ENCODE results near the gene LRIG1. TPM values are rescaled to one million over a fixed set of nuclear protein-coding genes. Genes with fewer than 3 reads are reported as not detected.

The LRIG1 gene
- total and polyA plus RNA-seq, 9 of the 15 experiments (the other 6 are each of a cell fraction or from before 2014, with no cell fraction given) = 0.05 to 0.38 (median 0.13) TPM; not detected in 3

DNA sequence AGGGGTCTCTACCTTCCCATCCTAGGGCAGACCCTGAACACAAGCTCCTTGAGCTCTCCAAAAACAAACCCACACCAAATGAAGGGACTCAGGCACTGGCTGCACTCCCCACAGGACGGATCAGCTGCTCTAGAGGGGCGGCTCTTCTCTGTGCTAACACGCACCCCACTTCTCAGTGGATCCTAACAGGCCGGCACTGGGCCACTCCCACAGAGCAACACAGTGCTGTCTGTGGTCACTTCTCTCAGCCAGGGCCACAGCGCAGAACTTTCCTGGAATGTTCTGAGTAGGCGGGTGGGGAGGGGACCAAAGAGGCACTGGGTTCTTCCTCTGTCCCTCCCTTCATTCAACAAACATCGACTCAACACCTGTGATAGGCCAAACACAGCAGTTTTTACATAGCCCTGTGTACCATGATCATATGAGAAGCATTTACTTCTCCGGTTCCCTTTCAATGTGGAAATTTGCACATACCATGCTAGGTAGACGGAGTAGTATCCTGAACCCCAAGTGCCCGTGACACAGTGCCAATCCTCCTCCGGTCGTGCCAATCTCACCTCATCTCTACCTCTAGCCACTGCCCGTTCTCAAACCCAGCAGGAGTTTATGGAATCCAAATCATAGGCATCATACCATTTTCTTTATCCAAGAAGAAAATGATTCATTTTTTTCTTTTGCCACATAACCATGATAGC lies 98.1 kb downstream of the LRIG1 start:
- no peaks in the 10 kb centered on the region for H3K79me2 ChIP-seq (ENCODE audit: control insufficient read depth, insufficient read depth, low read length)
- 22% methylated on average over 13 of the region's 13 CpGs for WGBS (ENCODE audit: insufficient coverage, low coverage, missing lambda C conversion rate)
- H2AFZ ChIP-seq (ENCODE audit: low read depth, low read length) = no peak overlapping the region
- H3K4me2 ChIP-seq (ENCODE audit: insufficient read depth, low read length) = no peak overlapping the region
- no peak; the same call in 2 of the 3 replicates for ATAC-seq
- FAIRE-seq = no peak
- H3K27ac ChIP-seq (ENCODE audit: extremely low read depth, low read depth, low read length) = no peak overlapping the region
- H3K36me3 ChIP-seq (ENCODE audit: control insufficient read depth, insufficient read depth, low read length) = no peaks in the 10 kb centered on the region
- ChIA-PET POLR2A (interaction anchor here (2.3 kb wide), 1 partner anchor 9 kb away, joined by 6 read pairs; no protein-coding TSS in a partner anchor), CTCF (ENCODE audit: low intra/inter-chr PET ratio) (no interaction called here)
- BruUV-seq (replicated peaks) = no TSS peak
- in situ Hi-C loops (cut with MboI) (loop anchor here (10.0 kb wide), 1 partner anchor 422 kb away; no protein-coding TSS in a partner anchor), intact Hi-C loops (cut with micrococcal nuclease) (no loop called here)
- H3K27me3 ChIP-seq (ENCODE audit: control insufficient read depth in 2 of 2, insufficient read depth in 2 of 2, low read length in 2 of 2) = peaks cover 0 to 14% of the 10 kb centered on the region in 2 experiments; a peak in 2 of 5 replicates
- no peaks in the 10 kb centered on the region; a peak in 1 of 5 replicates for H3K4me1 ChIP-seq (replicated peaks in 1 of 2; ENCODE audit: control insufficient read depth in 2 of 2, insufficient read depth in 2 of 2, low read length in 2 of 2)
- no peaks in the 10 kb centered on the region for H3K9me3 ChIP-seq (replicated peaks; ENCODE audit: control insufficient read depth, insufficient read depth, low read depth, low read length)
- TF ChIP-seq IRF2 (CRISPR knock-in tag; IDR thresholded peaks at IDR 0.05) (no peak), ZBTB49 (CRISPR knock-in tag; IDR thresholded peaks at IDR 0.05; ENCODE audit: borderline replicate concordance) (no peak), ILF3 (IDR thresholded peaks at IDR 0.05; ENCODE audit: borderline replicate concordance) (no peak), BCL6 (CRISPR knock-in tag; IDR thresholded peaks at IDR 0.05) (no peak), RBM25 (IDR thresholded peaks at IDR 0.05; ENCODE audit: low read depth, low read length, severe bottlenecking) (no peak), SRF (CRISPR knock-in tag; IDR thresholded peaks at IDR 0.05) (no peak), TARDBP (IDR thresholded peaks at IDR 0.05) (no peak), ZNF507 (tag; conservative IDR thresholded peaks at IDR 0.05) (no peak), RBM15 (IDR thresholded peaks at IDR 0.05; ENCODE audit: insufficient read depth, low read length) (no peak), ASH1L (IDR thresholded peaks at IDR 0.05; ENCODE audit: borderline replicate concordance, low read depth, partially characterized antibody) (no peak), CBFA2T2 (conservative IDR thresholded peaks at IDR 0.05) (no peak), ELF2 (CRISPR knock-in tag; IDR thresholded peaks at IDR 0.05) (no peak), SAP30 (IDR thresholded peaks at IDR 0.05; ENCODE audit: borderline replicate concordance, insufficient read depth, low read depth, low read length, poor library complexity, severe bottlenecking) (no peak), ZNF224 (CRISPR knock-in tag; IDR thresholded peaks at IDR 0.05) (no peak)
- TF ChIP-seq, protein P1, sequence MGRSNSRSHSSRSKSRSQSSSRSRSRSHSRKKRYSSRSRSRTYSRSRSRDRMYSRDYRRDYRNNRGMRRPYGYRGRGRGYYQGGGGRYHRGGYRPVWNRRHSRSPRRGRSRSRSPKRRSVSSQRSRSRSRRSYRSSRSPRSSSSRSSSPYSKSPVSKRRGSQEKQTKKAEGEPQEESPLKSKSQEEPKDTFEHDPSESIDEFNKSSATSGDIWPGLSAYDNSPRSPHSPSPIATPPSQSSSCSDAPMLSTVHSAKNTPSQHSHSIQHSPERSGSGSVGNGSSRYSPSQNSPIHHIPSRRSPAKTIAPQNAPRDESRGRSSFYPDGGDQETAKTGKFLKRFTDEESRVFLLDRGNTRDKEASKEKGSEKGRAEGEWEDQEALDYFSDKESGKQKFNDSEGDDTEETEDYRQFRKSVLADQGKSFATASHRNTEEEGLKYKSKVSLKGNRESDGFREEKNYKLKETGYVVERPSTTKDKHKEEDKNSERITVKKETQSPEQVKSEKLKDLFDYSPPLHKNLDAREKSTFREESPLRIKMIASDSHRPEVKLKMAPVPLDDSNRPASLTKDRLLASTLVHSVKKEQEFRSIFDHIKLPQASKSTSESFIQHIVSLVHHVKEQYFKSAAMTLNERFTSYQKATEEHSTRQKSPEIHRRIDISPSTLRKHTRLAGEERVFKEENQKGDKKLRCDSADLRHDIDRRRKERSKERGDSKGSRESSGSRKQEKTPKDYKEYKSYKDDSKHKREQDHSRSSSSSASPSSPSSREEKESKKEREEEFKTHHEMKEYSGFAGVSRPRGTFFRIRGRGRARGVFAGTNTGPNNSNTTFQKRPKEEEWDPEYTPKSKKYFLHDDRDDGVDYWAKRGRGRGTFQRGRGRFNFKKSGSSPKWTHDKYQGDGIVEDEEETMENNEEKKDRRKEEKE (IDR thresholded peaks at IDR 0.05; ENCODE audit: borderline replicate concordance in 1 of 2, control insufficient read depth in 1 of 2, low read depth in 2 of 2, low read length in 1 of 2) = no peak
- no peaks in the 10 kb centered on the region for H3K9me1 ChIP-seq (ENCODE audit: control insufficient read depth, insufficient read depth, low read length)
- no peaks in the 10 kb centered on the region for H4K20me1 ChIP-seq (replicated peaks; ENCODE audit: control insufficient read depth, insufficient read depth, low read length)
- DNase-seq (ENCODE audit: extremely low read depth in 1 of 4, low spot score in 3 of 4) = peak in 1 of 4 experiments; percentile 14
- H3K4me3 ChIP-seq = no peak overlapping the region
- no peak overlapping the region for H3K9ac ChIP-seq (ENCODE audit: insufficient read depth in 1 of 2, low read depth in 2 of 2, low read length in 2 of 2)
